ENCODE results near the gene BTN2A1.

- TF ChIP-seq EZH2 (IDR thresholded peaks at IDR 0.05): no peak
- TF ChIP-seq POLR2A (IDR thresholded peaks at IDR 0.05; ENCODE audit: borderline replicate concordance, extremely low read depth, insufficient read depth, insufficient read length): no peak
Measured at GRCh38 chr6:26412954-26413353, 44.8 kb upstream of the BTN2A1 start.
